GM19025 (cell line): ENCODE results near the gene TAC3.
"Not testable (repeated sequence)": the region's sequence is repeated elsewhere in the genome, so short reads cannot be mapped to it uniquely, and the experiment has no call there.

ENCODE experiments used
- ATAC-seq: cut with Tn5 transposase; IDR thresholded peaks from one replicate; pipeline ENCODE4 v1.9.1; 2021; ENCODE audit warnings: mild to moderate bottlenecking, low read depth, moderate library complexity; ENCODE audit not compliant: unreplicated experiment

Gene TAC3

GRCh38 chr12:56988207-56988739 is 28.1 kb downstream of the TAC3 start:
- no peak for ATAC-seq

DNA sequence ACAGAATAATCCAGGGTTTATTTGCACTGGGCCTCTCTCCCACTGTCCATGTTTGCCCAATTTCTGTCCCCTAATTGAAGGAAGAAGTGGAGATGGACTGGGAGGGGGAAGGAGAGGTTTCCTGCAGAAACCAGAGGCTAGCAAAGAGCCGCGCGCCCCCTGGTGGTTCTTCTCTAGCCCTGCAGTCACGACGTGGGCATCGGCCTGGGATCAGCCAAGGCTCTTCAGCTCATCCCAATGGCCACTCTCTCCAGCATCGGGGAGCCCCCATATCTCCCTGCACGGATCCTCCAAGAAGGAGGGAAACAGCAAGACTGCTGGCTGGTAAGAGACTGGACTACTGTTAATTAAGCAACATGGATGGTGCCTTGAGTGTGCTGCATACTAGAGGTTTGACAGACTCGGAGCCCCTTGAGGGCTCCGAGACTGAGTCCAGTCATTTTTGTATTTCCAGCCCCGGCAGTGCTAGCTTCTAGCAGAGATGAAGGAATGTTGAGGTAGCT is 28.7 kb downstream of the TAC3 start:
- ATAC-seq: no peak

GRCh38 chr12:56987011-56987410 is 29.3 kb downstream of the TAC3 start:
- ATAC-seq: no peak

DNA sequence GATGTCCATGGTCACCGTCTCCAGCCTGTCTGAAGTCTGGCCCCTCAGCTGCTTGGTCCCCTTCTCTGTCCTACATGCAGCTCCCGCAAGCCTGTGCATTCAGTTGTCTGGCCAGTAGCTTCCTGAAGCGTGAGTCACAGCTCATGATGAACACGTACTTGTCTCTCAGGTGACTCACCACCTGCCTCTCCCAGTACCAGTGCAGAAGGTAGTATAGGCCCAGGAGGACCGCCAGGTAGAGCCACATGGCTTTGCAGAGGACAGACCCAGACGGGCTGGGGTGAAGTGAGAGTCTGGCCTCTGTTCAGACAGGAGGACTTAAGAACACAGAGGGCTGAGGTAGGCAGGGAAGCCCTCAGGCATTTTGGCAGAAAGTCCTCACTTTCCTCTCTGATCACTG is 30.6 kb downstream of the TAC3 start:
- not testable (repeated sequence) for ATAC-seq

DNA sequence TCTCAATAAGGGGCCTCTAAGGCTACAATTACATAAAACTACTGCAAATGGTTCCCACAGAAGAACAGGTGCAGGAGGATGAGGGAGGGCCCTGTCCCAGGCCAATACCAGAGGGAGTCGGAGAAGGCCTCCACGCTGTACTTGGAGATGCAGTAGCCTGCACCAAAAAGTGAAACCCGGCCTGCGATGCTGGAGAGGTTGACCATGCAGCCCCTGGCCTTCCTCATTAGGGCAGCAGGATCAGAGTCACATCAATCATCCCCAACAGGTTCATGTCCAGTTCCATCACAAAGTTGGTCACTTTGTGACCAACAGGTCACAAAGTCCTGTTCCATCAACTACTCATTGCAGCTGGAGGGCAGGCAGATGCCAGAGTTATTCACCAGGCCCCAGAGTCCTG is 32.9 kb downstream of the TAC3 start:
- no peak for ATAC-seq

- ATAC-seq: not testable (repeated sequence)
Measured at GRCh38 chr12:56982578-56983236, 33.6 kb downstream of the TAC3 start.

DNA sequence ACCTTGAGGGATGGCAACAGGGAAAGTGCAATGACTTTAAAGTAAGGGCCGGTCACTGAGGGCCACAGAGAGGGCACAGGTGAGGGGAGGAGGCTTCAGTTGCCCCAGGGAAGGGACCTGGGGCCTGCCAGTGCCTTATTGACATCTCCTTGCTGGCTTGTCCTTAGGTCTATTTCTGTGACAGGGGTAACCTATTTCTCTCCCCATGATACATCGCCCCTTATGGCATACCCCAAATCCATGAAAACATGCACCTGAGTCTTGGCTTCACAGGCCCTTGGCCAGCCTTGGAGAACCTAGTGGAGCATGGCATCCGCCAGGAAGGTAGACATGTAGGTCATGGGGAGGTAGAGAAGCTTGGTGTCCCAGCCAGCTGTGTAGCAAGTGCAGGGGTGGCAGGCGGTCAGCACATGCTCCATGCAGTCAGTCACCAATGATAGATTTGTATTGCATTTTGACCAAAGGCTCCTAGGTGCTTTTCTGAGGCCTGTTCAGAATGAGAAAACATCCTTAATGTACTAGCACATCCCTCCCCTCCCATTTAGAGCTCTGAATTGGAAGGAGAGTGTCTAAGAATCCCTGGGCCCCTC is 35.3 kb downstream of the TAC3 start:
- no peak for ATAC-seq

GRCh38 chr12:56980268-56980667 is 36.1 kb downstream of the TAC3 start:
- no peak for ATAC-seq

GRCh38 chr12:56979628-56980027 is 36.7 kb downstream of the TAC3 start:
- ATAC-seq: no peak

GRCh38 chr12:56978397-56979138 is 37.8 kb downstream of the TAC3 start:
- ATAC-seq: no peak

GRCh38 chr12:56977361-56977760 is 39.0 kb downstream of the TAC3 start:
- ATAC-seq: not testable (repeated sequence)

GRCh38 chr12:56974224-56974623 is 42.1 kb downstream of the TAC3 start:
- ATAC-seq: not testable (repeated sequence)

GRCh38 chr12:56968910-56969309 is 47.4 kb downstream of the TAC3 start:
- not testable (repeated sequence) for ATAC-seq

DNA sequence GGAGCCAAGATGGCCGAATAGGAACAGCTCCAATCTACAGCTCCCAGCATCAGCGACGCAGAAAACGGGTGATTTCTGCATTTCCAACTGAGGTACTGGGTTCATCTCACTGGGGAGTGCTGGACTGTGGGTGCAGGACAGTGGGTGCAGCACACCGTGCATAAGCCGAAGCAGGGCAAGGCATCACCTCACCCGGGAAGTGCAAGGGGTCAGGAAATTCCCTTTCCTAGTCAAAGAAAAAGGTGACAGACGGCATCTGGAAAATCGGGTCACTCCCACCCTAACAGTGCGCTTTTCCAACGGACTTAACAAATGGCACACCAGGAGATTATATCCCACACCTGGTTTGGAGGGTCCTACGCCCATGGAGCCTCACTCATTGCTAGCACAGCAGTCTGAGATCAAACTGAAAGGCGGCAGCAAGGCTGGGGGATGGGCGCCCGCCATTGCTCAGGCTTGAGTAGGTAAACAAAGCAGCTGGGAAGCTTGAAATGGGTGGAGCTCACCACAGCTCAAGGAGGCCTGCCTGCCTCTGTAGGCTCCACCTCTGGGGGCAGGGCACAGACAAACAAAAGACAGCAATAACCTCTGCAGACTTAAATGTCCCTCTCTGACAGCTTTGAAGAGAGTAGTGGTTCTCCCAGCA is 50.2 kb downstream of the TAC3 start:
- not testable (repeated sequence) for ATAC-seq

DNA sequence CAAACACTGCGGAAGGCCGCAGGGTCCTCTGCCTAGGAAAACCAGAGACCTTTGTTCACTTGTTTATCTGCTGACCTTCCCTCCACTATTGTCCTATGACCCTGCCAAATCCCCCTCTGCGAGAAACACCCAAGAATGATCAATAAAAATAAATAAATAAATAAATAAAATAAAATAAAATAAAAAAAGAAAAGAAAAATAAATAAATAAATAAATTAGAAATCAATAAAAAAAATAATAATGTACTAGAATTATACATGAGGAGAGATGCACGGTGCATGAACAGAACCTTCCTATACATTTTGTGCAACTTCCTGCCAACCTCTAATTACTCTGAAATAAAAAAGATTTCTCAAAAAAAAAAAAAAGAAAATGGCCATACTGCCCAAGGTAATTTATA is 51.2 kb downstream of the TAC3 start:
- ATAC-seq: not testable (repeated sequence)

DNA sequence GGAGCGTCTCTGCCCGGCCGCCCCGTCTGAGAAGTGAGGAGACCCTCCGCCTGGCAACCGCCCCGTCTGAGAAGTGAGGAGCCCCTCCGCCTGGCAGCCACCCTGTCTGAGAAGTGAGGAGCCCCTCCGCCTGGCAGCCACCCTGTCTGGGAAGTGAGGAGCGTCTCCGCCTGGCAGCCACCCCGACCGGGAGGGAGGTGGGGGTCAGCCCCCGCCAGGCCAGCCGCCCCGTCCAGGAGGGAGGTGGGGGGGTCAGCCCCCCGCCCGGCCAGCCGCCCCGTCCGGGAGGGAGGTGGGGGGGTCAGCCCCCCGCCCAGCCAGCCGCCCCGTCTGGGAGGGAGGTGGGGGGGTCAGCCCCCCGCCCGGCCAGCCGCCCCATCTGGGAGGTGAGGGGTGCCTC is 52.8 kb downstream of the TAC3 start:
- ATAC-seq: not testable (repeated sequence)

GRCh38 chr12:56962247-56962646 is 54.1 kb downstream of the TAC3 start:
- ATAC-seq: not testable (repeated sequence)
